RWPE2 (cell line): Measurements from ENCODE around the gene MAU2.
A peak's percentile ranks its signal among the peaks of the same experiment; 100 is the strongest.

ENCODE experiments used
- ATAC-seq: fragments of 200-7000 bp; cut with Tn5 transposase; 3 replicates; pipeline ENCODE4 v1.9.1; 2021; ENCODE audit warnings: low read depth
- DNase-seq: peaks from one replicate; pipeline ENCODE4 v3.0.0-alpha.2; 2020; ENCODE audit warnings: low spot score
- H3K27ac ChIP-seq: fragments of 450-650 bp; 2 replicates; pipeline ENCODE4 v1.5.1; 2017; ENCODE audit warnings: mild to moderate bottlenecking; ENCODE audit not compliant: poor library complexity, severe bottlenecking
- H3K27me3 ChIP-seq: fragments of 250-450 bp; sonication (Bioruptor Pico); 2 replicates; pipeline ENCODE4 v1.5.1; 2021; ENCODE audit warnings: mild to moderate bottlenecking, moderate library complexity; ENCODE audit not compliant: insufficient read depth, poor library complexity, severe bottlenecking
- H3K36me3 ChIP-seq: fragments of 250-450 bp; sonication (Bioruptor Pico); 2 replicates; pipeline ENCODE4 v1.5.1; 2020; ENCODE audit warnings: low read depth, mild to moderate bottlenecking, moderate library complexity
- H3K4me1 ChIP-seq: fragments of 250-450 bp; sonication (Bioruptor Pico); 2 replicates; pipeline ENCODE4 v1.5.1; 2021; ENCODE audit warnings: mild to moderate bottlenecking, moderate library complexity; ENCODE audit not compliant: insufficient read depth, poor library complexity, severe bottlenecking
- H3K4me3 ChIP-seq: fragments of 250-450 bp; sonication (Bioruptor Pico); 2 replicates; pipeline ENCODE4 v1.5.1; 2021; ENCODE audit warnings: mild to moderate bottlenecking, moderate library complexity; ENCODE audit not compliant: severe bottlenecking
- H3K9me3 ChIP-seq: fragments of 250-450 bp; sonication (Bioruptor Pico); 2 replicates; pipeline ENCODE4 v1.5.1; 2021; ENCODE audit warnings: mild to moderate bottlenecking, moderate library complexity; ENCODE audit not compliant: severe bottlenecking
- CTCF ChIP-seq: fragments of 450-650 bp; IDR thresholded peaks from one replicate; pipeline ENCODE4 v1.5.1; 2017; ENCODE audit warnings: mild to moderate bottlenecking, moderate library complexity; ENCODE audit not compliant: poor library complexity, severe bottlenecking

The MAU2 gene

GRCh38 chr19:19305696-19306095, 14.9 kb upstream of the MAU2 start:
- DNase-seq: no peak
- TF ChIP-seq CTCF: no peak
- no peak for ATAC-seq
- no peak overlapping the region for H3K4me3 ChIP-seq
- no peaks in the 10 kb centered on the region for H3K4me1 ChIP-seq
- no peak overlapping the region for H3K27ac ChIP-seq
- peaks cover 56% of the 10 kb centered on the region for H3K36me3 ChIP-seq
- no peaks in the 10 kb centered on the region for H3K9me3 ChIP-seq
- H3K27me3 ChIP-seq: no peaks in the 10 kb centered on the region

- Histone ChIP-seq H3K27me3 (no peaks in the 10 kb centered on the region), H3K36me3 (peaks cover 60% of the 10 kb centered on the region), H3K9me3 (no peaks in the 10 kb centered on the region), H3K27ac (no peak overlapping the region), H3K4me3 (no peak overlapping the region), H3K4me1 (no peaks in the 10 kb centered on the region)
- DNase-seq (no peak), ATAC-seq (no peak)
- TF ChIP-seq CTCF: no peak
These were observed 14.4 kb upstream of the MAU2 start for GRCh38 chr19:19306191-19306590.

GRCh38 chr19:19308373-19308772, 12.3 kb upstream of the MAU2 start:
- no peaks in the 10 kb centered on the region for H3K27me3 ChIP-seq
- H3K4me3 ChIP-seq: no peak overlapping the region
- peaks cover 63% of the 10 kb centered on the region for H3K36me3 ChIP-seq
- H3K9me3 ChIP-seq: no peaks in the 10 kb centered on the region
- ATAC-seq (no peak), DNase-seq (no peak)
- no peaks in the 10 kb centered on the region for H3K4me1 ChIP-seq
- H3K27ac ChIP-seq: no peak overlapping the region
- TF ChIP-seq CTCF: no peak

- no peak overlapping the region for H3K27ac ChIP-seq
- H3K27me3 ChIP-seq: no peaks in the 10 kb centered on the region
- TF ChIP-seq CTCF: no peak
- DNase-seq: no peak
- ATAC-seq: 0 out of 3 replicates have a peak, but pooled peaks have one; percentile 15
- no peaks in the 10 kb centered on the region for H3K4me1 ChIP-seq
- no peak overlapping the region for H3K4me3 ChIP-seq
- H3K9me3 ChIP-seq: no peaks in the 10 kb centered on the region
- H3K36me3 ChIP-seq: peaks cover 41% of the 10 kb centered on the region
These were observed 5.2 kb upstream of the MAU2 start for GRCh38 chr19:19315444-19315843.

- H3K4me1 ChIP-seq: no peaks in the 10 kb centered on the region
- H3K9me3 ChIP-seq: no peaks in the 10 kb centered on the region
- no peak overlapping the region for H3K4me3 ChIP-seq
- DNase-seq: no peak
- no peak for TF ChIP-seq CTCF
- no peak for ATAC-seq
- no peaks in the 10 kb centered on the region for H3K27me3 ChIP-seq
- peaks cover 35% of the 10 kb centered on the region for H3K36me3 ChIP-seq
- H3K27ac ChIP-seq: no peak overlapping the region
These were observed 4.5 kb upstream of the MAU2 start for GRCh38 chr19:19316082-19316481.
